ENCODE data around the gene SCD.

Gene SCD

GRCh38 chr10:100360234-100360633 is 13.2 kb downstream of the SCD start:
- Histone ChIP-seq H3K27me3 (ENCODE audit: control insufficient read depth, insufficient read depth, low read length) (no peaks in the 10 kb centered on the region), H3K4me1 (ENCODE audit: control insufficient read depth, insufficient read depth, low read length) (no peaks in the 10 kb centered on the region; the same call in 1 of the 2 replicates), H3K36me3 (ENCODE audit: control insufficient read depth, insufficient read depth, low read length) (peaks cover 46% of the 10 kb centered on the region), H3K4me3 (ENCODE audit: low read length) (no peak overlapping the region), H3K9me3 (ENCODE audit: control insufficient read depth, insufficient read depth, low read length) (no peaks in the 10 kb centered on the region), H3K27ac (ENCODE audit: low read length) (no peak overlapping the region)
- no CpG with 5 or more reads among the region's 6 CpGs for WGBS (ENCODE audit: insufficient coverage, insufficient read length)
- DNase-seq (ENCODE audit: low read depth, low spot score): no peak

GRCh38 chr10:100362570-100363496 is 15.8 kb downstream of the SCD start:
- no peak for DNase-seq (ENCODE audit: low read depth, low spot score)
- no peak overlapping the region for H3K4me3 ChIP-seq (ENCODE audit: low read length)
- H3K36me3 ChIP-seq (ENCODE audit: control insufficient read depth, insufficient read depth, low read length): peaks cover 34% of the 10 kb centered on the region
- H3K4me1 ChIP-seq (ENCODE audit: control insufficient read depth, insufficient read depth, low read length): no peaks in the 10 kb centered on the region; the same call in 1 of the 2 replicates
- H3K27me3 ChIP-seq (ENCODE audit: control insufficient read depth, insufficient read depth, low read length): no peaks in the 10 kb centered on the region
- H3K9me3 ChIP-seq (ENCODE audit: control insufficient read depth, insufficient read depth, low read length): no peaks in the 10 kb centered on the region
- no CpG with 5 or more reads among the region's 6 CpGs for WGBS (ENCODE audit: insufficient coverage, insufficient read length)
- no peak overlapping the region for H3K27ac ChIP-seq (ENCODE audit: low read length)

GRCh38 chr10:100364175-100364574 is 17.1 kb downstream of the SCD start:
- no peaks in the 10 kb centered on the region for H3K27me3 ChIP-seq (ENCODE audit: control insufficient read depth, insufficient read depth, low read length)
- WGBS (ENCODE audit: insufficient coverage, insufficient read length): no CpG with 5 or more reads among the region's 3 CpGs
- no peaks in the 10 kb centered on the region for H3K9me3 ChIP-seq (ENCODE audit: control insufficient read depth, insufficient read depth, low read length)
- no peak overlapping the region for H3K4me3 ChIP-seq (ENCODE audit: low read length)
- peaks cover 31% of the 10 kb centered on the region for H3K36me3 ChIP-seq (ENCODE audit: control insufficient read depth, insufficient read depth, low read length)
- no peak overlapping the region for H3K27ac ChIP-seq (ENCODE audit: low read length)
- H3K4me1 ChIP-seq (ENCODE audit: control insufficient read depth, insufficient read depth, low read length): no peaks in the 10 kb centered on the region; the same call in 1 of the 2 replicates
- DNase-seq (ENCODE audit: low read depth, low spot score): no peak

- WGBS (ENCODE audit: insufficient coverage, insufficient read length): no CpG with 5 or more reads among the region's 7 CpGs
- H3K36me3 ChIP-seq (ENCODE audit: control insufficient read depth, insufficient read depth, low read length): peaks cover 25% of the 10 kb centered on the region
- DNase-seq (ENCODE audit: low read depth, low spot score): no peak
- no peaks in the 10 kb centered on the region for H3K4me1 ChIP-seq (ENCODE audit: control insufficient read depth, insufficient read depth, low read length)
- no peaks in the 10 kb centered on the region for H3K9me3 ChIP-seq (ENCODE audit: control insufficient read depth, insufficient read depth, low read length)
- H3K27me3 ChIP-seq (ENCODE audit: control insufficient read depth, insufficient read depth, low read length): no peaks in the 10 kb centered on the region
- no peak overlapping the region for H3K4me3 ChIP-seq (ENCODE audit: low read length)
- no peak overlapping the region for H3K27ac ChIP-seq (ENCODE audit: low read length)
Observed at GRCh38 chr10:100364735-100365391, 17.8 kb downstream of the SCD start.

- no peak overlapping the region for H3K4me3 ChIP-seq (ENCODE audit: low read length)
- no peak for DNase-seq (ENCODE audit: low read depth, low spot score)
- H3K27me3 ChIP-seq (ENCODE audit: control insufficient read depth, insufficient read depth, low read length): no peaks in the 10 kb centered on the region
- no peaks in the 10 kb centered on the region for H3K9me3 ChIP-seq (ENCODE audit: control insufficient read depth, insufficient read depth, low read length)
- H3K36me3 ChIP-seq (ENCODE audit: control insufficient read depth, insufficient read depth, low read length): no peaks in the 10 kb centered on the region; the same call in 1 of the 2 replicates
- H3K27ac ChIP-seq (ENCODE audit: low read length): no peak overlapping the region
- peaks cover 2% of the 10 kb centered on the region; the same call in 1 of the 2 replicates for H3K4me1 ChIP-seq (ENCODE audit: control insufficient read depth, insufficient read depth, low read length)
Observed at GRCh38 chr10:100368721-100369120, 21.7 kb downstream of the SCD start.

- Histone ChIP-seq H3K27ac (ENCODE audit: low read length) (no peak overlapping the region), H3K27me3 (ENCODE audit: control insufficient read depth, insufficient read depth, low read length) (no peaks in the 10 kb centered on the region), H3K9me3 (ENCODE audit: control insufficient read depth, insufficient read depth, low read length) (no peaks in the 10 kb centered on the region), H3K4me3 (ENCODE audit: low read length) (no peak overlapping the region), H3K36me3 (ENCODE audit: control insufficient read depth, insufficient read depth, low read length) (no peaks in the 10 kb centered on the region), H3K4me1 (ENCODE audit: control insufficient read depth, insufficient read depth, low read length) (peaks cover 2% of the 10 kb centered on the region; the same call in 1 of the 2 replicates)
- no CpG with 5 or more reads among the region's 12 CpGs for WGBS (ENCODE audit: insufficient coverage, insufficient read length)
- DNase-seq (ENCODE audit: low read depth, low spot score): no peak
Observed at GRCh38 chr10:100370714-100371481, 23.9 kb downstream of the SCD start.

GRCh38 chr10:100371482-100372027 is 24.5 kb downstream of the SCD start:
- no peak for DNase-seq (ENCODE audit: low read depth, low spot score)
- H3K9me3 ChIP-seq (ENCODE audit: control insufficient read depth, insufficient read depth, low read length): no peaks in the 10 kb centered on the region
- peaks cover 2% of the 10 kb centered on the region; the same call in 1 of the 2 replicates for H3K4me1 ChIP-seq (ENCODE audit: control insufficient read depth, insufficient read depth, low read length)
- H3K27ac ChIP-seq (ENCODE audit: low read length): no peak overlapping the region
- no CpG with 5 or more reads among the region's 10 CpGs for WGBS (ENCODE audit: insufficient coverage, insufficient read length)
- no peaks in the 10 kb centered on the region for H3K36me3 ChIP-seq (ENCODE audit: control insufficient read depth, insufficient read depth, low read length)
- no peak overlapping the region for H3K4me3 ChIP-seq (ENCODE audit: low read length)
- H3K27me3 ChIP-seq (ENCODE audit: control insufficient read depth, insufficient read depth, low read length): no peaks in the 10 kb centered on the region

- no CpG with 5 or more reads among the region's 16 CpGs for WGBS (ENCODE audit: insufficient coverage, insufficient read length)
- H3K36me3 ChIP-seq (ENCODE audit: control insufficient read depth, insufficient read depth, low read length): no peaks in the 10 kb centered on the region
- no peak overlapping the region for H3K27ac ChIP-seq (ENCODE audit: low read length)
- DNase-seq (ENCODE audit: low read depth, low spot score): no peak
- no peaks in the 10 kb centered on the region for H3K27me3 ChIP-seq (ENCODE audit: control insufficient read depth, insufficient read depth, low read length)
- peaks cover 2% of the 10 kb centered on the region; the same call in 1 of the 2 replicates for H3K4me1 ChIP-seq (ENCODE audit: control insufficient read depth, insufficient read depth, low read length)
- H3K4me3 ChIP-seq (ENCODE audit: low read length): peak overlapping the region; percentile 39; the same call in 1 of the 2 replicates
- H3K9me3 ChIP-seq (ENCODE audit: control insufficient read depth, insufficient read depth, low read length): no peaks in the 10 kb centered on the region
Observed at GRCh38 chr10:100372415-100373297, 25.6 kb downstream of the SCD start.

GRCh38 chr10:100373298-100374199 is 26.5 kb downstream of the SCD start:
- Histone ChIP-seq H3K27ac (ENCODE audit: low read length) (peak overlapping the region; percentile 16), H3K4me3 (ENCODE audit: low read length) (peak overlapping the region; percentile 39; the same call in 1 of the 2 replicates), H3K36me3 (ENCODE audit: control insufficient read depth, insufficient read depth, low read length) (no peaks in the 10 kb centered on the region), H3K4me1 (ENCODE audit: control insufficient read depth, insufficient read depth, low read length) (peaks cover 2% of the 10 kb centered on the region; the same call in 1 of the 2 replicates), H3K9me3 (ENCODE audit: control insufficient read depth, insufficient read depth, low read length) (no peaks in the 10 kb centered on the region), H3K27me3 (ENCODE audit: control insufficient read depth, insufficient read depth, low read length) (no peaks in the 10 kb centered on the region)
- no CpG with 5 or more reads among the region's 45 CpGs for WGBS (ENCODE audit: insufficient coverage, insufficient read length)
- peak; percentile 94 for DNase-seq (ENCODE audit: low read depth, low spot score)

All from iPS DF 6.9 (cell line).